Gastrocnemius medialis (tissue), 4 donors: ENCODE data around the gene SHH. TPM values are rescaled to one million over a fixed set of nuclear protein-coding genes. Genes with fewer than 3 reads are reported as not detected.

Experiments
- ATAC-seq, 2 donors: fragments of 150-250 bp; one replicate each; pipeline ENCODE4 v1.9.1; 2016
- DNase-seq, 2 donors: peaks; one replicate each; pipeline ENCODE4 v3.0.0-alpha.2; 2019
- H3K27ac ChIP-seq, 4 donors: fragments of 200-600 bp; sonication (generic); 1 replicate in 1 of 4; 2 replicates in 3 of 4; pipeline ENCODE4 v1.5.1; 2016 to 2018; ENCODE audit warnings: mild to moderate bottlenecking in 2 of 4, moderate library complexity in 1 of 4
- H3K27me3 ChIP-seq, 3 donors: fragments of 200-600 bp; sonication (generic) in 2 of 3; 1 replicate in 1 of 3; 2 replicates in 2 of 3; pipeline versions ENCODE4 v1.5.1 to v1.6.0; 2016 to 2019; ENCODE audit warnings: mild to moderate bottlenecking in 1 of 3, moderate library complexity in 1 of 3
- H3K36me3 ChIP-seq, 2 donors: fragments of 200-600 bp; sonication (generic) in 1 of 2; one replicate each; pipeline ENCODE4 v1.5.1; 2017 to 2018
- H3K4me1 ChIP-seq, 2 donors: fragments of 200-600 bp; sonication (generic) in 1 of 2; one replicate each; pipeline ENCODE4 v1.5.1; 2016 to 2017; ENCODE audit warnings: mild to moderate bottlenecking in 2 of 2
- H3K4me3 ChIP-seq, 4 donors: fragments of 200-600 bp; sonication (generic) in 3 of 4; 1 replicate in 1 of 4; 2 replicates in 3 of 4; pipeline ENCODE4 v1.5.1; 2016 to 2019; ENCODE audit warnings: mild to moderate bottlenecking in 2 of 4
- H3K9me3 ChIP-seq, 3 donors: fragments of 200-600 bp; sonication (generic) in 2 of 3; 1 replicate in 1 of 3; 2 replicates in 2 of 3; pipeline ENCODE4 v1.5.1; 2016 to 2019
- CTCF ChIP-seq, 5 experiments: fragments of 450-650 bp in 3 of 5; fragments of 200-600 bp in 2 of 5; sonication (generic) in 2 of 5; IDR thresholded peaks in 4 of 5; conservative IDR thresholded peaks in 1 of 5; 1 replicate in 4 of 5; 2 replicates in 1 of 5; pipeline ENCODE4 v1.5.1; 2016 to 2019; ENCODE audit warnings: antibody characterized with exemption in 5 of 5, mild to moderate bottlenecking in 3 of 5, moderate library complexity in 3 of 5
- POLR2A ChIP-seq, 2 donors: fragments of 450-650 bp; IDR thresholded peaks; one replicate each; pipeline ENCODE4 v1.6.1; 2017; ENCODE audit warnings: antibody characterized with exemption in 2 of 2, mild to moderate bottlenecking in 2 of 2, moderate library complexity in 2 of 2
- in situ Hi-C, 4 donors: fragments of 200-750 bp; cut with MboI; loops; one replicate each; pipeline versions ENCODE4 v1.15.0 to v1.8.0; 2017; ENCODE audit warnings: low sequenced_read_pairs in 4 of 4
- intact Hi-C: fragments of 100-400 bp; cut with DNase I; formaldehyde crosslinking; loops from one replicate; pipeline ENCODE4 v1.15.1; 2023; ENCODE audit warnings: low total_unique reads
- total RNA-seq, 4 donors: library from RNA; depleted of rRNA; stranded (reverse); fragments of >200 nt; gene quantifications; one replicate each; pipeline versions ENCODE4 v1.1.0 to v1.2.3, GENCODE V29; 2016

SHH gene
- total RNA-seq, 4 donors from 2014 or later, result not detected

GRCh38 chr7:155845226-155845625, 33.0 kb upstream of the SHH start:
- intact Hi-C loops, result no loop called here
- Histone ChIP-seq H3K27me3 (peaks cover 0 to 4% (median 3%) of the 10 kb centered on the region in 3 donors), H3K27ac (no peak overlapping the region)

GRCh38 chr7:155844526-155844925, 32.3 kb upstream of the SHH start:
- no peaks in the 10 kb centered on the region for H3K9me3 ChIP-seq
- in situ Hi-C loops, result no loop called here
- DNase-seq, result no peak

More at GRCh38 chr7:155845226-155845625, 33.0 kb upstream of the SHH start:
- no peaks in the 10 kb centered on the region for H3K4me1 ChIP-seq
- no peak for DNase-seq
- H3K4me3 ChIP-seq, result no peak overlapping the region
- in situ Hi-C loops, result no loop called here
- no peak for ATAC-seq
- TF ChIP-seq POLR2A (IDR thresholded peaks at IDR 0.05), result no peak
- no peak for TF ChIP-seq CTCF (IDR thresholded peaks at IDR 0.05 in 4 of 5, conservative IDR thresholded peaks at IDR 0.05 in 1 of 5)
- no peaks in the 10 kb centered on the region for H3K9me3 ChIP-seq
- no peaks in the 10 kb centered on the region for H3K36me3 ChIP-seq

GRCh38 chr7:155844019-155844453, 31.8 kb upstream of the SHH start:
- TF ChIP-seq POLR2A (IDR thresholded peaks at IDR 0.05) (no peak), CTCF (IDR thresholded peaks at IDR 0.05 in 4 of 5, conservative IDR thresholded peaks at IDR 0.05 in 1 of 5) (no peak)
- no peaks in the 10 kb centered on the region for H3K36me3 ChIP-seq
- H3K4me1 ChIP-seq, result no peaks in the 10 kb centered on the region
- in situ Hi-C loops (no loop called here), intact Hi-C loops (no loop called here)
- peaks cover 0 to 7% (median 4%) of the 10 kb centered on the region in 3 donors for H3K27me3 ChIP-seq
- no peak overlapping the region for H3K27ac ChIP-seq
- H3K4me3 ChIP-seq, result no peak overlapping the region
- ATAC-seq (no peak), DNase-seq (no peak)
- H3K9me3 ChIP-seq, result no peaks in the 10 kb centered on the region

More at GRCh38 chr7:155844526-155844925, 32.3 kb upstream of the SHH start:
- H3K4me3 ChIP-seq, result no peak overlapping the region
- no peak for ATAC-seq
- peaks cover 0 to 6% (median 4%) of the 10 kb centered on the region in 3 donors for H3K27me3 ChIP-seq
- intact Hi-C loops, result no loop called here
- no peak overlapping the region for H3K27ac ChIP-seq
- no peaks in the 10 kb centered on the region for H3K4me1 ChIP-seq
- H3K36me3 ChIP-seq, result no peaks in the 10 kb centered on the region
- TF ChIP-seq CTCF (IDR thresholded peaks at IDR 0.05 in 4 of 5, conservative IDR thresholded peaks at IDR 0.05 in 1 of 5) (no peak), POLR2A (IDR thresholded peaks at IDR 0.05) (no peak)

GRCh38 chr7:155843426-155844018, 31.3 kb upstream of the SHH start:
- no peak overlapping the region for H3K27ac ChIP-seq
- H3K27me3 ChIP-seq, result peaks cover 0 to 8% (median 4%) of the 10 kb centered on the region in 3 donors
- ATAC-seq (no peak), DNase-seq (no peak)
- intact Hi-C loops (no loop called here), in situ Hi-C loops (no loop called here)
- no peaks in the 10 kb centered on the region for H3K36me3 ChIP-seq
- no peaks in the 10 kb centered on the region for H3K9me3 ChIP-seq
- no peak overlapping the region for H3K4me3 ChIP-seq
- H3K4me1 ChIP-seq, result no peaks in the 10 kb centered on the region
- TF ChIP-seq CTCF (IDR thresholded peaks at IDR 0.05 in 4 of 5, conservative IDR thresholded peaks at IDR 0.05 in 1 of 5) (no peak), POLR2A (IDR thresholded peaks at IDR 0.05) (no peak)
